Subcutaneous adipose tissue (tissue), 4 donors: ENCODE measurements around the gene PXYLP1. TPM values are rescaled to one million over a fixed set of nuclear protein-coding genes. Genes with fewer than 3 reads are reported as not detected.

Source experiments
- total RNA-seq, 4 donors: library from RNA; depleted of rRNA; stranded (reverse); fragments of >200 nt; gene quantifications; one replicate each; pipeline ENCODE4 v1.1.0, GENCODE V29; 2016
- TF ChIP-seq, protein P1 (sequence below): fragments of 450-650 bp; IDR thresholded peaks from one replicate; pipeline ENCODE4 v1.5.1; 2016; ENCODE audit warnings: low read depth, mild to moderate bottlenecking, control low read depth, antibody characterized with exemption, moderate library complexity

Gene PXYLP1
- total RNA-seq, 4 donors from 2014 or later, result 5.4 to 12.8 (median 9.6) TPM

DNA sequence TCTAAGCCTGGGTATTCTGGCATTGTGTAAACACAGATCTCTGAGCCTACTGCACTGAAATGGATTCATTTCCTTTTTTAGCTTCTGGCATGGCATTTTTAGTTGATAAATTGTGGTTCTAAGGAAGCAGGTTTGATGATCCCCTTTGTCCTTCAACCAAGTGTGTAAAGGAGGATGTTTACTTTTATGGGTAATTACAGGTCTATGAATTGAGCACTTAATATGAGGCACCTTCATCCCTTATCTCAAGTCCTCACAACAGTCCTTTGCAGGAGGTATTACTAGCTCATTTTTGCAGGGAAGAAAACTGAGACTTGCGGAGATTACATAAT is 105.9 kb downstream of the PXYLP1 start:
- TF ChIP-seq, protein P1, sequence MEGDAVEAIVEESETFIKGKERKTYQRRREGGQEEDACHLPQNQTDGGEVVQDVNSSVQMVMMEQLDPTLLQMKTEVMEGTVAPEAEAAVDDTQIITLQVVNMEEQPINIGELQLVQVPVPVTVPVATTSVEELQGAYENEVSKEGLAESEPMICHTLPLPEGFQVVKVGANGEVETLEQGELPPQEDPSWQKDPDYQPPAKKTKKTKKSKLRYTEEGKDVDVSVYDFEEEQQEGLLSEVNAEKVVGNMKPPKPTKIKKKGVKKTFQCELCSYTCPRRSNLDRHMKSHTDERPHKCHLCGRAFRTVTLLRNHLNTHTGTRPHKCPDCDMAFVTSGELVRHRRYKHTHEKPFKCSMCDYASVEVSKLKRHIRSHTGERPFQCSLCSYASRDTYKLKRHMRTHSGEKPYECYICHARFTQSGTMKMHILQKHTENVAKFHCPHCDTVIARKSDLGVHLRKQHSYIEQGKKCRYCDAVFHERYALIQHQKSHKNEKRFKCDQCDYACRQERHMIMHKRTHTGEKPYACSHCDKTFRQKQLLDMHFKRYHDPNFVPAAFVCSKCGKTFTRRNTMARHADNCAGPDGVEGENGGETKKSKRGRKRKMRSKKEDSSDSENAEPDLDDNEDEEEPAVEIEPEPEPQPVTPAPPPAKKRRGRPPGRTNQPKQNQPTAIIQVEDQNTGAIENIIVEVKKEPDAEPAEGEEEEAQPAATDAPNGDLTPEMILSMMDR, result no peak

DNA sequence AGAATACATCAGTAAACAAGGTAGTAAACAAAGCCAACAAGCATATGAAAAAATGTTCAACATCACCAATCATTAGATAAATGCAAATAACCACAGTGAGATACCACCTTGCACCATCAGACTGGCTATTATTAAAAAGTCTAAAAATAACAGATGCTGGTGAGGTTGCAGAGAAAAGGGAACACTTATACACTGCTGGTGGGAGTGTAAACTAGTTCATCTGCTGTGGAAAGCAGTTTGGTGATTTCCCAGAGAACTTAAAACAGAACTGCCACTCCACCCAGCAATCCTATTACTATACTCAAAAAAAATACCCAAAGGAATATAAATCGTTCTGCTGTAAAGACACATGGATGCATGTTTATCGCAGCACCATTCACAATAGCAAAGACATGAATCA is 106.4 kb downstream of the PXYLP1 start:
- TF ChIP-seq, protein P1, result no peak

DNA sequence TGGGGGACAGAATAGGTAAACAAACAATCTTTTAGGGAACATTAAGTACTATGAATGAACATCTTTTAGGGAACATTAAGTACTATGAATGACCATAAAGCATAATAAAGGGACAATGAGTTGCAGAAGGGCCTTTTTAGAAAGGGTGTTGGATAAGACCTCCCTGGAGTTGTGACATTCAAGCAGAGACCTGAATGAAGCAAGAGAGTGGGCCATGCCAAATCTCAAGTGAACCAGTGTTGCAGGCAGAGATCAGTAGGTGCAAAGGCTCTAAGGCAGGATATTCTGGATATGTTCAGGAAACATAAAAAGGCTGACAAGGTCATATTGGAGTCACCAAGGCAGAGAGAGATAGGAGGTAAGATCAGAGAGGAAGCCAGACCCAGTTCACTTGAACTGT is 107.3 kb downstream of the PXYLP1 start:
- TF ChIP-seq, protein P1, result no peak

DNA sequence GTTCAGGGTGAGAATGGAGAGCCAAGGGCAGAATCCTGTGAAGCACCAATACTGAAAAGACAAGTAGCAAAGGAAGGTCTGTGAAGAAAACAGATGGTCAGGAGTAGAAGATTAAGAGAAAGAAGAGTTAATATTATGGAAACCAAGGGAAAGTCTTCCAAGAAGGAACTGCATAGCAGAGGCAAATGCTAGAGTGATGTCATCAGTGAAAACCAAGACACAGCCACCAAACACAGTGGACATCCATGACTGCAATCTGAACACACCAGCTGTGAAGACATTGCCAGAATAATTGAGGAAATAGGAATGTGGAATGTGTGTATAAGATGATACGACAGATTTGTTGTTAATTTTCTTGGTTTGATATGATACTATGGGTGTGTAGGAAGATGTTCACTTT is 109.9 kb downstream of the PXYLP1 start:
- TF ChIP-seq, protein P1, result no peak

DNA sequence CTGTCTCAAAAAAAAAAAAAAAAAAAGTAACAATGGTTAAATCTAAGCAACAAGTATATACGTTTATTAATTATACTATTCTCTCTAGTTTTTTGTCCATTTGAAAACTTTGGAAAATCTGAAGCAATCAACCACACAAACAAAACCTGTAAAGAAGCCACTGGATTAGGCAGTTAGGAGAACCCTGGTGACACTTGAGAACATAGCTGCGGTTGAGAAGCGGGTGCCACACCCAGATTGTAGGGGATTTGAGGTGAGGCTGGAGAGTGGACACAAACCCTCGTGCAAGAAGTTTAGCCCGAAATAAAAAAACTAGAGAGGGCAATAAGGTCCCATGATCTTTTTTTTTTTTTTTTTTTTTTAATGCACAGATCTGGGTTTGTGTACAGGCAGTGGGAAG is 110.8 kb downstream of the PXYLP1 start:
- TF ChIP-seq, protein P1, result no peak

DNA sequence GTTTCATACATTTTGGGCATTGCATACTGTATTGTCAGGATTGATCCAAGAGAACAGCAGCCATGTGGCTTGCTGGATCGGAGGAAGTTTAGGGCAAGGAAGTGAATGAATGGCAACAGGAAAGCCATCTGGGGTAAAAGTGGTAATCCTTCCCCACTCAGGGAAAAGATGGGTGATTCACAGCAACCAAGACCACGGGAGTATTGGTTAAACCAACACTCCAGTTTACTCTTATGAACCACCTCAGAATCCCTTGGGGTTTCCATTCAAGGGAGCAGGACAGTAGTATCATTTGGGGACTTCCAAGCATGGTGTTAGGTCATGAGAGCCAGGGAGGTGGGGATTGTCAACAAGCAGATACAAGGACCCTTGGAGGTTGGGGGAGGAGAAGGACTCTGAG is 111.5 kb downstream of the PXYLP1 start:
- TF ChIP-seq, protein P1, result no peak

DNA sequence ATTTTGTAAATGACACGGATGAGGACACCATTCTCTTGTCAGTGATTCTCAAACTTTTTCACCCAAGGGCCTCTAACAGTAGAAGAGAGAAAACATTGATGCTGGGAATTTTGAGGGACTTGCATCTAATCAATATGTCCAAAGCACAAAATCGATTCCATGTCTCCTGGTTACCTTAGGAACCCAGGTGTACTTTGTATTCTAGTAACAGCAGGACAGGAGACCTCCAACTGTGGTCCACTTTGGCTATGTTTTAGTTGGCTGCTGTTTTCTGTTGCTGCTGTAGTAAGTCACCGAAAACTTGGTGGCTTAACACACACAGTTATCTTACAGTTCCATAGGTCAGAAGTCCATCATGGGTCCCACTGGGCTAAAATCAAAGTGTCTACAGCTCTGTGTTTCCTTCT is 112.2 kb downstream of the PXYLP1 start:
- TF ChIP-seq, protein P1, result no peak

Other genes with a start within 250 kb of the PXYLP1 start
- gene SPSB4, start 180.5 kb upstream of the PXYLP1 start, total RNA-seq, result 1 to 10 TPM in 1 of 4 donors, under 1 TPM in 3; 0.17 to 1.1 (median 0.35) TPM
- gene ZBTB38, start 136.7 kb downstream of the PXYLP1 start, total RNA-seq, result 100 to 1,000 TPM; 101 to 147 (median 118) TPM